Activated CD8-positive, alpha-beta memory T cell treated with anti-CD3 and anti-CD28 coated beads, Interleukin-2, amount 50 U/mL, for 48 hours (primary cell): ENCODE data around the gene TMEM109.
A peak's percentile ranks its signal among the peaks of the same experiment; 100 is the strongest.
"Not testable (repeated sequence)": the region's sequence is repeated elsewhere in the genome, so short reads cannot be mapped to it uniquely, and the experiment has no call there.

Experiments
- DNase-seq: peaks from one replicate; pipeline ENCODE4 v3.0.0-alpha.2; 2020

Gene TMEM109

GRCh38 chr11:60878245-60879101 is 35.5 kb upstream of the TMEM109 start:
- no peak for DNase-seq

DNA sequence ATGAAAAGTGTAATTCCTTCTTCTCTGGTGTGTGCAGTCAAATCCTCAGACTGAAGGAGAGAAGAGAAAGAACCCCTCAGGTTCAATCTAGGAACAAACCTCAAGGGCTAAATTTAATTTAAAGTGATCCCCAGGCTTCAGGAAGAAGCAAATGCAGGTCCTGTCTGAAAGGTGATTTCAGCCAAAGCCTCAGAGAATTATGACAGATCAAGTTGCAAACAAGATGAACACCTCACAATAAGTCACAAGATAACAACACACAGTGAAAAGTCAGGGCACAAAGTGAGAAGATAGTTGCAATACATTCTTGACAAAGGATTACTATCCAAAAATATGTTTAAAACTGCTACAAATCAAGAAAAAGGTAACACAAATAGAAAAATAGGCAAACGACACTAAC is 34.9 kb upstream of the TMEM109 start:
- no peak for DNase-seq

DNA sequence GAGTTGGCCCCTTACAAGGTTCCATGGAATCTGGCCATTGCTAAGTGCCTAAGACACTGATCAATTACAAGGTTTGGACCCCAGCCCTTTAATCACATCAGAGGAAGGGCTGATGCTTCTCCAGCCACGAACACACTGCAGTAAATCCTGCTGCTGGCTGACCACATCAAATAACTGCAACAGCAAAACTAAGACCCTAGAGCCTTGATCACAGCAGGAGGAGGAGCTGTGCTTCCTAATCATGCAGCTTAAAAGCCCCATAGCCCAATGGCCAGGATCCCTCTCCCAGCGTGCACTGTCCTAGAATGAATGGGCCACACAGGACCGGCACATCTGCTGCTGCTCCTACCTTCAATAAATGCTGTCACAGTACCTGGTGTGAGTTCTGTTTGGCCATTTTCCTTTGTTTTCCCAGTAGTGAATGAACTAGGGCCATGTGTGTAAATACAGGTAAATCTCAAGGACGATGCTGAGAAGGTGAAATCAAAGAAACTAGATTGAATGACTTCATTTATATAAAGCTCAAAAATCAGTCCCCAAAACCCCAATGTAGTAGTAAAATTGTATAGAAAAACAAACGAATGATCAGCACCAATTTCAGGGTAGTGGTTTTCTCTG is 33.9 kb upstream of the TMEM109 start:
- no peak for DNase-seq

DNA sequence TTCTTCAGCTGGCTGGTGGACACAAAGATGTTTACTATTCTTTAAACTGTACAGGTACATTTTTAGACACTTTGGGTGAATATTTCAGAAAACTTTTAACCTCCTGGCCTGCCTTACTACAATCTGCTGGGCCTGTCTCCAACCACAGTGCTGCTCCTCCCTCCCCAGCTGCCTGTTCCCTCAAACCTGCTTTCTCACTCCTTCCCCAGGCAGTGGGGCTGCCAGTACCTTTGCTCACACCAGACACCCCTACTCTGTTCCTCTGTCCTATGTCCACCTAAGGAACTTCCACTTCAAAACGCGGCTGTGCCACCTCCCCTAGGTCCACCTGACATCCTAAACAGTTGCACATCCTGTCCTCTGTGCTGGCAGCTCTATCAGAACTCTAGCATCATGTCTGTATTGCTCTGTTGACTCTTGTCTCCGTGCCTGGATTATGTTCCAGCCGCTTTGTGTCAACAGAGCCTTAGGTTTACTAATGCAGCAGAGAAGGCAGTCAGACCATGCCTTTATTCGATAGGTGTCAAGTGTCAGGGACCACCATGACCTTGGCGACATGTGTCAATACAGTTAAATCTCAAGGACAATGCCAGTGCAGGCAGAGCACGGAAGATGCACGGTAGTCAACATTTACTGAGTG is 33.2 kb upstream of the TMEM109 start:
- DNase-seq = no peak

DNA sequence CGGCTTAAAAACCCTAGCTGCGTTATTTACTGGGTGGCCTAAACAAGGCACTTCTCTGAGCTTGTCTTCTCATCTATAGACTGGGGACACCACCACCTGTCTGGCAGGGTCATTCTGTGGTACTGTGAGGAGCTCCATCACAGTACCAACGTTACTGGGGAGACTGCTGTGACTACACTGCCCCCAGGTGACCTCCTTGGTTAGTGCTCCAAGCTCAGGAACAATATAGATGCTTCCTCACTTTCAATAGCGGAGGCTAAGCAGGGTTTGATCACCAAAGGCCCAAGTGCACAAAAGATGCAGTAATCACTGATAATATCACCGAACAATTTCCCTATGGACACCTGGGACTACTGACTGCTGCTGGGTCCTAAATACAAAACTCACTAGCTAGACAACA is 26.4 kb upstream of the TMEM109 start:
- no peak for DNase-seq

- peak; percentile 40 for DNase-seq
Measured at GRCh38 chr11:60889869-60890311, 24.1 kb upstream of the TMEM109 start.

DNA sequence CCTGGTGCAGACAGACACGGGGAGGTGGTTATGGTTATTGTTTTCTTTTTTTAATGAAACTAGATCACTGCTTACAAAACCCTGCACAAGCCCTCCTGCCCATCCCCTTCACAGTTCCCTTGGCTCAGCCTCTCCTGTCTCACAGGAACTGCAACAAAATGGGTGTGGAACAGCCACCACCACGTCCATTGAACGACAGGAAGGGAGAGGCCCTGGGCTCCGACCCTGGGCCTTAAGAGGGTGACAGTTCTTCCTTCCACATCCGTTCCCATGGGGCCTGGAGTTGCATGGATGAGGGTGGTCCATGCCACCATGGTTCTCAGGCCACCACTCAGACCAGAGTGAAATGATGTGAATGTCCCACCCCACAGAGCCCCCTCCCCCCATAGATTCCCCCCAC is 23.3 kb upstream of the TMEM109 start:
- DNase-seq = peak; percentile 38

DNA sequence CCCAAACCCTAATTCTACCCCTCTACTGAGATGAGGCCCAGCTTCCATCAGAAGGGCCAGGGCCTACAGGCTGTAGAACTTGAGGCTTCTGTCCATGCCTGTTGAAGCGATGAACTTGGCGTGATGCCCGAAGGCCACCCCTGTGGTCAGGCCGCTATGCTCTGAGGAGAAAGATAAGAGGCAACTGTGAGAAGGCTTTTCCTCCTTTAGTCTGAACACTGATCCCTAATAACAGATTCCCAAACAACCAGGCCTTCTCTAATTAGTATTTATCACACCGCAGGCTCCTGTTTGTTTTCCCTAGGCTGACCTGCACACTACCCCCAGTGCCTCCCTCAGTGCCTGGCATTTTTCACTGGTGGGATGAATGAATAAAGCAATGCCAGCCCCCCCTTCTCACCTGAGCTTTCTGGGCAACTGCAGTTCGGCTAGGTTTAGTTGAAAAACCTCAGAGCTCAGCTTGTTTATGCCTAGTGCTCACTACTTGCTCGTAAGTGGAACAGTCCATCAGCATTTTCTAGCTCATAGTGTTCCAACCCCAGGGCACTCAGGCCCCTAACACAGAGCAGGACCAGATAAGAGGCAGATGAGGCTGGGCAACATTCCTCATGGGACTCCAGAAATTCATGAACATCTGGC is 22.7 kb upstream of the TMEM109 start:
- no peak for DNase-seq

DNA sequence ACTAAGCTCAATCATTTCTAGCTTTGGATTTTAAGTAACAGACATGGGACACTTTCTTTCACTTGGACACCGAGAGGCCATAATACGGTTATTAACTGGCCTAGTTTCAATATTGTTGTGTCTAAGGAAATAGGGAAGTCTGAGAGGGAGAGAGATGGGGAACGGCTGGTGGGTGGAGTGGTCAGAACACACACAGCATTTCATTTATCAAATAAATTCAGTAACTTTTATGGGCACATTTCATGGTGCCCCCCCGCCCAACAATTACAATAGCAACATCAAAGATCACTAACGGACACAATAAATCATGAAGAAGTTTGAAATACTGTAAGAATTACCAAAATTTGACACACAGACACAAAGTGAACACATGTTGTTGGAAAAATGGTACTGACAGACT is 18.3 kb upstream of the TMEM109 start:
- no peak for DNase-seq

- DNase-seq = no peak
Measured at GRCh38 chr11:60897496-60897895, 16.5 kb upstream of the TMEM109 start.

GRCh38 chr11:60899046-60899936 is 14.7 kb upstream of the TMEM109 start:
- peak; percentile 57 for DNase-seq

GRCh38 chr11:60899977-60900376 is 14.0 kb upstream of the TMEM109 start:
- no peak for DNase-seq

DNA sequence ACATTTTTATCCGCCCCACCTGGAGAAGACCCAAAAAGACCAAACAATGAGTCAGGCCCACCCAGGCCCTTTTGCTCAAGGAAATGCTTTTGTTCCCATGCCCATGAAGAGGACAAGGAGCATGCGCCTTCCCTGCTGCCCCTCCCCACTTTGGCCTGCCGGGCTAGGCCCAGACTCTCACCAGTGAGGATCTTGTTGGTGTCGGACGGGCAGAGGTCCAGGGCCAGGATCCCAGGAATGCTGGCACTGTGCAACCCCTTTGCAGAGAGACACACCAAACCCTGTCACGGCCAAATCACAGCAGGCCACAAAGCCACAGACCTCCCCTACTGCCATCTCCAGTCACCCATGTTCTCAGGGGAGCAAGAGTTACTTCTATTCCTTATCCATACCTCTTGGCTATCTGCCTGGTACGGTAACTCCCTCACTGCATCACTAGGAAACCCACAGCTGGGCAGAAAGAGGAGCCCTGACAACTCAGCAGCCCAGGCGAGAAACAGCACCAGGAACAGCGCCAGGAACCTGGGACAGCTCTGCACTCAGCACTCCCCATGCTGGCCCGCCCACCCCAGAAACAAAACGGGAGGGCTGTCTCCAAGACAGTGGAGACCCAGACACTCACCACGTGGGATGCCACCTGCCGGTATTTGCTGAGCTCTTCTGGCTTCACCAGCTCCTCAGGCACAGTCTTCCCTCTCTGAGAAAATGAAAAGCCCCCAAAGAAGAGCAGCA is 13.1 kb upstream of the TMEM109 start:
- peak; percentile 46 for DNase-seq

- no peak for DNase-seq
Measured at GRCh38 chr11:60902625-60903024, 11.3 kb upstream of the TMEM109 start.

GRCh38 chr11:60905047-60905446 is 8.9 kb upstream of the TMEM109 start:
- DNase-seq = no peak

- DNase-seq = peak; percentile 58
Measured at GRCh38 chr11:60905551-60906113, 8.3 kb upstream of the TMEM109 start.

GRCh38 chr11:60906132-60906972 is 7.6 kb upstream of the TMEM109 start, which contains the start of gene PRPF19:
Gene PRPF19 (minus strand): TSS chr11:60906585. CDS start chr11:60906382, 203 bp downstream.
- DNase-seq = peak; percentile 99

DNA sequence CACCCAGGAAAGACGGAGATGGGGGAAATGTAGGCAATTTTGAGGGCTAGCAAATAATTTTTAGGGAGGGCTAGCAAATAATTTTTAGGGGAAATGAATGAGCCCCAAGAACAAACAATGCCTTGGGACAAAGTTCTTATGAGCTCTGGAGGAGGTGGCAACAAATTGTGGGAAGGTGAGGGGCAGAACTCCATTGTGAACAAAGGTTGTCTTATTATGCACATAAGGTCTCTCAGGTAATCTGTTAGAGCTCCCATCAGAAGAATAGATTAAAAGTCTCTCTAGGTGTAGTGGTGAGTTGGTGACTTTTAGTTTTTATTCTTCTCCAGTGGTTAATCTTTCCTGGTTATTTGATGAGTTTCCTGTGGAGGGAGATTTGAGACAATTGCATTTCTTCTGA is 5.2 kb upstream of the TMEM109 start:
- DNase-seq = no peak

DNA sequence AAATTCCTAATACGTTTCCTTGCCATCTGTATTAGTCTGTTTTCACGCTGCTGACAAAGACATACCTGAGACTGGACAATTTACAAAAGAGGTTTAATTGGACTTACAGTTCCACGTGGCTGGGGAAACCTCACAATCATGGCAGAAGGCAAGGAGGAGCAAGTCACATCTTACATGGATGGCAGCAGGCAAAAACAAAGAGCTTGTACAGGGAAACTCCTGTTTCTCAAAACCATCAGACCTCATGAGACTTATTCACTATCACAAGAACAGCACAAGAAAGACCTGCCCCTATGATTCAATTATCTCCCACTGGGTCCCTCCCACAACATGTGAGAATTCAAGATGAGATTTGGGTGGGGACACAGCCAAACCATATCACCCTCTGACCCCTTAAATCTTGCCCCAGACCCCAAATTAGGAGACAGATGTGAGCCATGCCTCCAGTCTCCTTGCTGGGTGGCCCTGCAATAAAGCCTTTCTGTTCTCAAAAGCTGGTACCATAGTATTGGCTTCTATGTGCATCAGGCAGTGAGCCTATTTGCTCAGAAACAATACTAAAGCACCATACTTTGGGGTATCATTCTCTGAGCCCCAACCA is 4.2 kb upstream of the TMEM109 start:
- DNase-seq = not testable (repeated sequence)

- no peak for DNase-seq
Measured at GRCh38 chr11:60910281-60910687, 3.7 kb upstream of the TMEM109 start.
